HepG2 (cell line): ENCODE results near the gene KAZN. TPM values are rescaled to one million over a fixed set of nuclear protein-coding genes. Genes with fewer than 3 reads are reported as not detected.

Experiments used
- ATAC-seq: fragments of 200-7000 bp; cut with Tn5 transposase; 3 replicates; pipeline ENCODE4 v1.9.1; 2020; ENCODE audit warnings: mild to moderate bottlenecking, moderate library complexity
- BruUV-seq: library from RNA; stranded (reverse); fragments of 400-500 nt; replicated peaks from 2 replicates; lab custom pipeline; 2021; lab: Mats Ljungman, UMichigan
- CTCF ChIA-PET: fragments of 300-600 bp; formaldehyde crosslinking; extraction: SDS; loops from one replicate; lab custom pipeline; 2021; ENCODE audit warnings: low total read pairs, inconsistent platforms, low intra/inter-chr PET ratio; lab: Yijun Ruan, JAX
- POLR2A ChIA-PET: fragments of 350-600 bp; sonication (Branson Sonifier 250); formaldehyde crosslinking; loops from one replicate; lab custom pipeline; 2020; ENCODE audit warnings: antibody characterized with exemption, inconsistent platforms; lab: Yijun Ruan, JAX
- DNase-seq: peaks from one replicate; pipeline ENCODE4 v3.0.0-alpha.2; 2015; ENCODE audit warnings: low spot score
- FAIRE-seq: peaks from 3 replicates; lab custom pipeline; 2011; peaks lifted over from hg19 to GRCh38; lab: Jason Lieb, UNC
- H2AFZ ChIP-seq: one replicate; pipeline ENCODE4 v1.6.1; 2011; ENCODE audit warnings: low read length, inconsistent platforms
- H3K27ac ChIP-seq: fragments of 300-600 bp; 3 replicates; pipeline ENCODE4 v1.8.0; 2011; ENCODE audit warnings: mixed run types, mild to moderate bottlenecking, mixed read lengths, low read length, inconsistent platforms; ENCODE audit not compliant: insufficient read depth; ENCODE audit errors: extremely low read length
- H3K27me3 ChIP-seq, 2 experiments: fragments of 200-600 bp in 1 of 2; 2 replicates in 1 of 2; 3 replicates in 1 of 2; pipeline versions ENCODE4 v1.6.0 to v1.8.0; 2011; ENCODE audit warnings: low read length in 2 of 2, mild to moderate bottlenecking in 2 of 2, moderate library complexity in 2 of 2, inconsistent platforms in 1 of 2; ENCODE audit not compliant: insufficient read depth in 2 of 2, control insufficient read depth in 1 of 2
- H3K36me3 ChIP-seq, 2 experiments: fragments of 200-600 bp in 1 of 2; replicated peaks in 1 of 2; 2 replicates in 1 of 2; 3 replicates in 1 of 2; pipeline versions ENCODE4 v1.5.1 to v1.8.0; 2011; ENCODE audit warnings: low read length in 2 of 2, inconsistent platforms in 1 of 2; ENCODE audit not compliant: insufficient read depth in 2 of 2, control insufficient read depth in 1 of 2
- H3K4me1 ChIP-seq: 2 replicates; pipeline ENCODE4 v1.5.1; 2012; ENCODE audit warnings: low read length, inconsistent platforms; ENCODE audit not compliant: insufficient read depth
- H3K4me2 ChIP-seq: 2 replicates; pipeline ENCODE4 v1.6.0; 2011; ENCODE audit warnings: low read depth, low read length, inconsistent platforms
- H3K4me3 ChIP-seq, 3 experiments: fragments of 200-600 bp in 1 of 3; sonication (generic), shearing (Covaris generic) in 1 of 3; replicated peaks in 1 of 3; 2 replicates each; pipeline ENCODE4 v1.5.1; 2011 to 2016; ENCODE audit warnings: low read length in 3 of 3, inconsistent platforms in 2 of 3, low read depth in 2 of 3, mild to moderate bottlenecking in 2 of 3, control low read depth in 1 of 3, mixed read lengths in 1 of 3; ENCODE audit not compliant: insufficient read depth in 1 of 3
- H3K79me2 ChIP-seq: one replicate; pipeline ENCODE4 v1.6.1; 2011; ENCODE audit warnings: low read length, inconsistent platforms; ENCODE audit not compliant: insufficient read depth
- H3K9ac ChIP-seq: 2 replicates; pipeline ENCODE4 v1.6.0; 2011; ENCODE audit warnings: mild to moderate bottlenecking, low read depth, low read length, inconsistent platforms; ENCODE audit not compliant: insufficient read depth
- H3K9me3 ChIP-seq: 2 replicates; pipeline ENCODE4 v1.5.1; 2012; ENCODE audit warnings: mild to moderate bottlenecking, low read length
- H4K20me1 ChIP-seq: 2 replicates; pipeline ENCODE4 v1.6.0; 2011; ENCODE audit warnings: inconsistent platforms, mild to moderate bottlenecking, low read length, moderate library complexity; ENCODE audit not compliant: insufficient read depth
- ATF5 ChIP-seq: sonication (generic); formaldehyde crosslinking; IDR thresholded peaks from 2 replicates; pipeline ENCODE4 v1.4.0; 2020; ENCODE audit warnings: mild to moderate bottlenecking, low read depth, missing genetic modification reagents
- CEBPG ChIP-seq: IDR thresholded peaks from 2 replicates; pipeline ENCODE4 v1.6.1; 2016
- SRSF4 ChIP-seq: fragments of 200-400 bp; formaldehyde crosslinking; IDR thresholded peaks from one replicate; pipeline ENCODE4 v1.6.1; 2018; ENCODE audit warnings: mild to moderate bottlenecking, low read depth, low read length, moderate library complexity; ENCODE audit not compliant: poor library complexity, severe bottlenecking
- ZFP37 ChIP-seq: sonication (generic); formaldehyde crosslinking; IDR thresholded peaks from 2 replicates; pipeline ENCODE4 v1.4.0; 2020; ENCODE audit warnings: missing genetic modification reagents, borderline replicate concordance
- ZNF101 ChIP-seq: sonication (generic); formaldehyde crosslinking; IDR thresholded peaks from 2 replicates; pipeline ENCODE4 v1.4.0; 2020; ENCODE audit warnings: mild to moderate bottlenecking, low read depth, missing genetic modification reagents, borderline replicate concordance
- ZNF142 ChIP-seq: sonication (generic); formaldehyde crosslinking; IDR thresholded peaks from 2 replicates; pipeline ENCODE4 v1.4.0; 2020; ENCODE audit warnings: missing genetic modification reagents
- ZNF274 ChIP-seq: sonication (generic); formaldehyde crosslinking; IDR thresholded peaks from 2 replicates; pipeline ENCODE4 v1.5.1; 2020; ENCODE audit warnings: mild to moderate bottlenecking, missing genetic modification reagents
- ZNF572 ChIP-seq: sonication (generic); formaldehyde crosslinking; IDR thresholded peaks from 2 replicates; pipeline ENCODE4 v1.5.1; 2020; ENCODE audit warnings: mild to moderate bottlenecking, missing genetic modification reagents
- WGBS: methylation state at CpG from one replicate; pipeline ENCODE4 v1.1.6; 2017; ENCODE audit warnings: low lambda C conversion rate; 5-methylcytosine and 5-hydroxymethylcytosine counted together
- in situ Hi-C: cut with HindIII; loops from 2 replicates; pipeline ENCODE4 v1.10.0; 2017; ENCODE audit warnings: low pct_unique_long_range_greater_than_20kb; ENCODE audit not compliant: extremely low pct_ligation_motif_present
- intact Hi-C: fragments of 100-400 bp; cut with micrococcal nuclease; formaldehyde crosslinking; loops from one replicate; pipeline ENCODE4 v1.10.0; 2022; ENCODE audit not compliant: unreplicated experiment
- polyA plus RNA-seq, 8 experiments: library from polyadenylated mRNA; depleted of rRNA in 3 of 8; stranded (reverse) in 7 of 8; unstranded in 1 of 8; fragments of >200 nt; fragmentation: Illumina TruSeq in 4 of 8; extraction: Trizol in 4 of 8; gene quantifications; 2 replicates each; pipeline versions ENCODE4 v1.2.1 to v1.2.3, GENCODE V29; 2011 to 2016; ENCODE audit warnings: low read depth in 4 of 8, missing spikeins in 1 of 8, mixed read lengths in 1 of 8; ENCODE audit not compliant: insufficient read depth in 1 of 8
- total RNA-seq, 5 experiments: library from RNA; depleted of rRNA; stranded (reverse); fragments of >200 nt; fragmentation: Illumina TruSeq; extraction: Trizol; gene quantifications; 2 replicates each; pipeline ENCODE4 v1.2.3, GENCODE V29; 2016; ENCODE audit warnings: low read depth in 1 of 5

The KAZN gene
- total and polyA plus RNA-seq, 2 of the 13 experiments (the other 11 are each of a cell fraction or from before 2014, with no cell fraction given): 10.4 to 13.5 TPM

- Histone ChIP-seq H3K27ac (no peak overlapping the region), H3K36me3 (no peaks in the 10 kb centered on the region), H2AFZ (no peak overlapping the region), H3K4me2 (no peak overlapping the region), H3K9me3 (no peaks in the 10 kb centered on the region), H3K9ac (no peak overlapping the region), H3K4me1 (no peaks in the 10 kb centered on the region), H4K20me1 (no peaks in the 10 kb centered on the region), H3K27me3 (peaks cover 0 to 35% of the 10 kb centered on the region in 2 experiments; a peak in 3 of 5 replicates), H3K4me3 (no peak overlapping the region), H3K79me2 (no peaks in the 10 kb centered on the region)
- no TSS peak for BruUV-seq
- ChIA-PET CTCF (no interaction called here), POLR2A (no interaction called here)
- no peak for DNase-seq
- FAIRE-seq: no peak
- 0% methylated on average over 1 of the region's 4 CpGs for WGBS
- ATAC-seq: no peak
- in situ Hi-C loops (no loop called here), intact Hi-C loops (no loop called here)
- no peak for TF ChIP-seq ATF5 (CRISPR knock-in tag)
- no peak for TF ChIP-seq ZNF572
- TF ChIP-seq ZNF274 (CRISPR knock-in tag): no peak
- no peak for TF ChIP-seq CEBPG (CRISPR knock-in tag)
- no peak for TF ChIP-seq ZNF101 (CRISPR knock-in tag)
- no peak for TF ChIP-seq SRSF4
- TF ChIP-seq ZFP37: no peak
- TF ChIP-seq ZNF142 (CRISPR knock-in tag): no peak
These were observed 88.2 kb downstream of the KAZN start for GRCh38 chr1:14686701-14687100.
